Measurements from ENCODE around the gene INTS15.

INTS15 gene

GRCh38 chr7:6590645-6591110, 857 bp downstream of the INTS15 start:
- Histone ChIP-seq H3K27ac (peak overlapping the region; percentile 69 to 87), H3K4me3 (peak overlapping the region; percentile 92)
- TF ChIP-seq, protein P1, sequence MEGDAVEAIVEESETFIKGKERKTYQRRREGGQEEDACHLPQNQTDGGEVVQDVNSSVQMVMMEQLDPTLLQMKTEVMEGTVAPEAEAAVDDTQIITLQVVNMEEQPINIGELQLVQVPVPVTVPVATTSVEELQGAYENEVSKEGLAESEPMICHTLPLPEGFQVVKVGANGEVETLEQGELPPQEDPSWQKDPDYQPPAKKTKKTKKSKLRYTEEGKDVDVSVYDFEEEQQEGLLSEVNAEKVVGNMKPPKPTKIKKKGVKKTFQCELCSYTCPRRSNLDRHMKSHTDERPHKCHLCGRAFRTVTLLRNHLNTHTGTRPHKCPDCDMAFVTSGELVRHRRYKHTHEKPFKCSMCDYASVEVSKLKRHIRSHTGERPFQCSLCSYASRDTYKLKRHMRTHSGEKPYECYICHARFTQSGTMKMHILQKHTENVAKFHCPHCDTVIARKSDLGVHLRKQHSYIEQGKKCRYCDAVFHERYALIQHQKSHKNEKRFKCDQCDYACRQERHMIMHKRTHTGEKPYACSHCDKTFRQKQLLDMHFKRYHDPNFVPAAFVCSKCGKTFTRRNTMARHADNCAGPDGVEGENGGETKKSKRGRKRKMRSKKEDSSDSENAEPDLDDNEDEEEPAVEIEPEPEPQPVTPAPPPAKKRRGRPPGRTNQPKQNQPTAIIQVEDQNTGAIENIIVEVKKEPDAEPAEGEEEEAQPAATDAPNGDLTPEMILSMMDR (IDR thresholded peaks at IDR 0.05), result no peak
- DNase-seq (ENCODE audit: low spot score), result no peak

- TF ChIP-seq, protein P1 (IDR thresholded peaks at IDR 0.05), result no peak
- DNase-seq (ENCODE audit: low spot score), result no peak
- Histone ChIP-seq H3K27ac (no peak overlapping the region), H3K4me3 (no peak overlapping the region)
These were observed 10.3 kb downstream of the INTS15 start for GRCh38 chr7:6600093-6600492.

DNA sequence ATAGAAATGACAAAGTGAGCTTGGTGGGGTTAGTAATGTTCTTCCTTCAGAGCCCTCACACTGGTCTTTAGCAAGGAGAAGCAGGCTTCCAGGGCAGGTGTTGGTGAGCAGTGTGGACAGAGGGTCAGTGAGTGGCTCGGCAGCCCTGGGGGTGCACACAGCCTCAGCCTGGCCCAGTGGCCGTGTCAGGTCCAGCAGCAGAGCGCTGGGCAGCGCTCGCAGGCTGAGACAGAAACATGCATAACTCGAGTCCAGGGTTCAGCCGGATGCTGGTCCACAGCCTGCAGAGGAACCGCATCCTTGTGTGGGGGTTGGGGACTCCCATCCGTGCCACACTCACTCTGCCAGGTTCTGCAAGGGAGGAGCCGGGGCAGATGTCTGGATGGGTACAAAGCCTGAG, 14.6 kb downstream of the INTS15 start:
- DNase-seq (ENCODE audit: low spot score), result no peak

GRCh38 chr7:6606866-6607583, 17.2 kb downstream of the INTS15 start:
- Histone ChIP-seq H3K4me3 (no peak overlapping the region), H3K27ac (no peak overlapping the region)
- TF ChIP-seq, protein P1 (IDR thresholded peaks at IDR 0.05), result no peak
- no peak for DNase-seq (ENCODE audit: low spot score)

More for the DNA sequence above, 14.6 kb downstream of the INTS15 start:
- TF ChIP-seq, protein P1 (IDR thresholded peaks at IDR 0.05), result no peak
- no peak overlapping the region for H3K27ac ChIP-seq
- H3K4me3 ChIP-seq, result no peak overlapping the region

DNA sequence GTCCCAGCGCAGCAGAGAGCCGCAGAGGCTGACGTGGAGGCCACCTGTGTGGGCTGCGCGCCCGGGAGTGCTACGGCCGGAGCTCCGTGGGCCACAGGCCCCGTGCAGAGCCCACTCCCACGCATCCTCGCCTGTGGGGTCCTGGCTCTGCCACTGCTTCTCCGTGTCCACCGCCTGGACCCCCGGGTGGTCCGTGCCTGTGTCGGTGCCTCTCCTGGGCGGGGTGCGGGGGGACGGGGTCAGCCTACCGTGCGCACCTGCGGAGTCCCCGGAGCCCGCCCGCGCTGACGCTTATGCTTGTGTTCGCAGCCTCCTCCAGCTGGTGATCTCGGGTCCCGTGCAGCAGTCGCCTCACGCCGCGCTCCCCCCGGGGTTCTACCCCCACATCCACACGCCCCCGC, 17.8 kb downstream of the INTS15 start:
- TF ChIP-seq, protein P1 (IDR thresholded peaks at IDR 0.05), result no peak
- H3K4me3 ChIP-seq, result no peak overlapping the region
- no peak overlapping the region for H3K27ac ChIP-seq
- no peak for DNase-seq (ENCODE audit: low spot score)

- Histone ChIP-seq H3K27ac (no peak overlapping the region), H3K4me3 (no peak overlapping the region)
- TF ChIP-seq, protein P1 (IDR thresholded peaks at IDR 0.05), result no peak
- no peak for DNase-seq (ENCODE audit: low spot score)
These were observed 18.3 kb downstream of the INTS15 start for GRCh38 chr7:6608081-6608480.

DNA sequence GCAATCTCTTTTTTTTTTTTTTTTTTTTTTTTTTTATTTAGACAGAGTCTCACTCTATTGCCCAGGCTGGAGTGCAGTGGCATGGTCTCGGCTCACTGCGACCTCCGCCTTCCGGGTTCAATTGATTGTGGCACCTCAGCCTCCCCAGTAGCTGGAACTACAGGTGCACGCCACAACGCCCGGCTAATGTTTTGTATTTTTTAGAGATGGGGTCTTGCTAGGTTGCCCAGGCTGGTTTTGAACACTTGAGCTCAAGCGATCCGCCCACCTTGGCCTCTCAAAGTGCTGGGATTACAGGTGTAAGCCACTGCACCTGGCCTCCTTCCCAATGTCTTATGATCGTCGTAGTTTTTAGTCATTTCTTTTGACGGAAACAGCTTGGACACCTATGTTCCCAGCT, 19.0 kb downstream of the INTS15 start:
- no peak for DNase-seq (ENCODE audit: low spot score)
- no peak overlapping the region for H3K27ac ChIP-seq
- no peak overlapping the region for H3K4me3 ChIP-seq
- TF ChIP-seq, protein P1 (IDR thresholded peaks at IDR 0.05), result no peak

All from coronary artery (tissue), 2 donors.